MCF 10A (cell line): ENCODE data around the gene UTP4. TPM values are rescaled to one million over a fixed set of nuclear protein-coding genes. Genes with fewer than 3 reads are reported as not detected.

Source experiments
- BruUV-seq: library from RNA; stranded (reverse); fragments of 400-500 nt; replicated peaks from 2 replicates; lab custom pipeline; 2021; lab: Mats Ljungman, UMichigan
- CTCF ChIA-PET: fragments of 300-600 bp; sonication (Branson Sonifier 250); formaldehyde crosslinking; extraction: SDS; loops from one replicate; lab custom pipeline; 2021; ENCODE audit warnings: antibody characterized with exemption, inconsistent platforms; lab: Yijun Ruan, JAX
- POLR2A ChIA-PET: fragments of 300-600, 350-650 bp; sonication (Branson Sonifier 250); formaldehyde crosslinking; extraction: SDS; loops from one replicate; lab custom pipeline; 2020; ENCODE audit warnings: antibody characterized with exemption, inconsistent platforms; lab: Yijun Ruan, JAX
- DNase-seq: peaks from one replicate; pipeline ENCODE4 v3.0.0-alpha.2; 2018; ENCODE audit not compliant: unreplicated experiment
- H3K27ac Mint-ChIP-seq: one replicate; pipeline ENCODE4 v1.8.0; 2022; ENCODE audit warnings: mild to moderate bottlenecking, low read depth, mixed read lengths; ENCODE audit not compliant: unreplicated experiment
- H3K27me3 Mint-ChIP-seq: one replicate; pipeline ENCODE4 v1.8.0; 2022; ENCODE audit warnings: mixed read lengths; ENCODE audit not compliant: insufficient read depth, unreplicated experiment
- H3K36me3 Mint-ChIP-seq: one replicate; pipeline ENCODE4 v1.8.0; 2022; ENCODE audit warnings: mild to moderate bottlenecking, moderate library complexity, mixed read lengths; ENCODE audit not compliant: insufficient read depth, unreplicated experiment
- H3K4me1 Mint-ChIP-seq: one replicate; pipeline ENCODE4 v1.8.0; 2022; ENCODE audit warnings: mixed read lengths; ENCODE audit not compliant: insufficient read depth, unreplicated experiment
- H3K4me3 Mint-ChIP-seq: one replicate; pipeline ENCODE4 v1.8.0; 2022; ENCODE audit warnings: mild to moderate bottlenecking, moderate library complexity, mixed read lengths; ENCODE audit not compliant: unreplicated experiment
- H3K9me3 Mint-ChIP-seq: one replicate; pipeline ENCODE4 v1.8.0; 2022; ENCODE audit warnings: mixed read lengths; ENCODE audit not compliant: unreplicated experiment
- CTCF ChIP-seq: fragments of 200-600 bp; IDR thresholded peaks from one replicate; pipeline ENCODE4 v1.8.0; 2022; ENCODE audit warnings: antibody characterized with exemption, mild to moderate bottlenecking; ENCODE audit not compliant: unreplicated experiment
- intact Hi-C: fragments of 100-400 bp; cut with micrococcal nuclease; formaldehyde crosslinking; loops from 2 replicates; pipeline ENCODE4 v1.14.1; 2022
- total RNA-seq: library from RNA; stranded (reverse); gene quantifications from 2 replicates; pipeline ENCODE4 v1.2.3, GENCODE V29; 2022

Gene UTP4
- total RNA-seq, 1 experiment from 2014 or later = 97.1 TPM

DNA sequence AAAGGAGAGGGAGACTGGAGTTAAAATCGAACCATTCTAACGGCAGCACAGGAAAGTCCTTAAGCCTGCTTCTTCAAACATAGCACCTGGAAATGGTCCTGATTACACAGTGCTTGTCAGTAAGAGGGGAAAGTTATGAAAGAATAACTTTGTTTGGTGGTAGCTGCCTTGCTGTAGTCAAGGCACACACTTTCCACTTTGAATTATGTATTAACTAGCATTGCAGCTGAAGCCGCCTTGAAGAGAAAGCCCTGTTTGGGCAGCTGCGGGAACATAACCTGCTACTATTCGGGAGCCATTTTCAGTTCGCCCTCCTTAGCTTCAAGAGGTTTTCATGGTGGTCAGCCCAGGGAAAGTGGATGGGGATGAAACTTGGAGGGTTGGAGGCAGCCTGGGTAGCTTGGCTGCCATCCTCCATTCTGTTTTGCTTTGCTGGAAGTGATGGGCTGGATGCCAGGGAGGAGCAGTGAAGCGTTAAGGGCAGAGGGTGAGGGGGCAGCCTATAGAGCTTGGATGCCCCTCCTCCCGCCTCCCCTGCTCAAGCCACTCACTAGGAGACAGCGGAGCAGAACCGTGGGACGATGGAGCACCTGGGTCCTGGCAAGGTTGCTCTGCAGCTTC, 32.3 kb upstream of the UTP4 start:
- Mint-ChIP-seq H3K9me3 (no peaks in the 10 kb centered on the region), H3K4me3 (no peak overlapping the region), H3K27me3 (no peaks in the 10 kb centered on the region), H3K27ac (no peak overlapping the region), H3K36me3 (peaks cover 6% of the 10 kb centered on the region), H3K4me1 (peaks cover 10% of the 10 kb centered on the region)
- no peak for DNase-seq
- intact Hi-C loops = no loop called here
- CTCF ChIA-PET = interaction anchor here (0.5 to 2.4 kb wide), 4 partner anchors 14 to 259 kb away, joined by 3 to 8 read pairs (median 5); no protein-coding TSS in a partner anchor
- TF ChIP-seq CTCF = no peak
- BruUV-seq = no TSS peak
- POLR2A ChIA-PET = interaction anchor here (0.6 to 1.5 kb wide), 4 partner anchors 14 to 185 kb away, joined by 3 to 4 read pairs (median 3); no protein-coding TSS in a partner anchor

- H3K27me3 Mint-ChIP-seq = no peaks in the 10 kb centered on the region
- peak within 1 kb of the TSS; percentile 84 for H3K27ac Mint-ChIP-seq
- peak within 1 kb of the TSS; percentile 96 for H3K4me3 Mint-ChIP-seq
Measured at GRCh38 chr16:69105501-69106361, 26.7 kb upstream of the UTP4 start, which contains the start of gene HAS3. Gene HAS3, plus strand, starts transcription at chr16:69105653. Its CDS starts 3,743 bp downstream, at chr16:69109396.

DNA sequence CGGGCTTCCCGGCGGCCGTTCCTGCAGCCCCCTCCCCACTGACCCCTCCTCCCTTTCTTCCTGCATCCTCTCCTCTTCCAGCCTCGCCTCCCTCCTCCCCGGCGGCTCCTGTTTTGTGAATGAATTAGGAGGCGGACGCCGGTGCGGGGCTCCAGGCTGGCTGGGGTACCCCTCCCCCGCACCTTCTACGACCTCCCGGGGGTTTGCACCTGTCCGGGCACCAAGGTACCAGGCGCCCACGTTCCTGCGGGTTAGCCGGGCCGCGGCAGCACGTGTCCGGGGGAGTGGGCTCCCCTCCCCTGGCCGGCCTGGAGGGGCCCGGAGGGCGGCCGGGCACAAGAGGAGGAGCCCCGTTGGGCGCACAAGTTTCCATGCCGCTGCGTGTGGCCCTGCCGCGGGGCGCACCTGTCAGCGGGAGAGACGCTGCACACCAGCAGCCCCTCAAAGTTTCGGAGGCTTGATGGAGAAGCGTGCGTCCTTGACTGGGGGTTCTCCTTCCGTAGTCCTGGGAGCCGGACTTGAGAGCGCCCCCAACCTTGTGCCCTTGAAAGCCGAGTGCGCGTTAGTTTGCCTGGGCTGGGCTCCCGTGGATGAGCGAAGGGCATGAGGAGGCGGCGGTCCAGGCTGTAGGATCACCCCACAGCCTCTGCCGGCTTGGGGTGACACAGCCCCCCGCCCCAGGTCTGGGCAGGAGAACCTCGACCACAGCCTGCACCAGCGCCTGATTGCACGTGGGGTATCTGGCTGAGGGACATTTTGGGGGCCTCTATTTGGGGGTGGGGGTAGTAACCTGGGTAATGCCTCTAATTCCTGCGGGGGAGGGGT, 25.7 kb upstream of the UTP4 start:
- peak; percentile 21 for DNase-seq
- BruUV-seq = no TSS peak
- H3K4me1 Mint-ChIP-seq = peaks cover 8% of the 10 kb centered on the region
- peak overlapping the region; percentile 96 for H3K4me3 Mint-ChIP-seq
- H3K9me3 Mint-ChIP-seq = no peaks in the 10 kb centered on the region
- no peaks in the 10 kb centered on the region for H3K27me3 Mint-ChIP-seq
- H3K27ac Mint-ChIP-seq = no peak overlapping the region
- peaks cover 11% of the 10 kb centered on the region for H3K36me3 Mint-ChIP-seq
- TF ChIP-seq CTCF = no peak
- POLR2A ChIA-PET = interaction anchor here (1.0 to 2.0 kb wide), 13 partner anchors 13 to 210 kb away, joined by 3 to 12 read pairs (median 4); partner anchors contain the start of genes CHTF8 and UTP4
- CTCF ChIA-PET = interaction anchor here (1.0 to 4.4 kb wide), 8 partner anchors 17 to 260 kb away, joined by 3 to 47 read pairs (median 6); no protein-coding TSS in a partner anchor
- intact Hi-C loops = no loop called here

More at GRCh38 chr16:69105501-69106361, 26.7 kb upstream of the UTP4 start, which contains the start of gene HAS3:
- CTCF ChIA-PET = interaction anchor here (0.6 to 4.4 kb wide), 23 partner anchors 9 to 1896 kb away, joined by 3 to 47 read pairs (median 4); no protein-coding TSS in a partner anchor
- peaks cover 15% of the 10 kb centered on the region for H3K4me1 Mint-ChIP-seq
- TF ChIP-seq CTCF = peak; percentile 55
- peaks cover 11% of the 10 kb centered on the region for H3K36me3 Mint-ChIP-seq
- H3K9me3 Mint-ChIP-seq = no peaks in the 10 kb centered on the region
- intact Hi-C loops = loop anchor here (1.0 kb wide), 3 partner anchors 110 to 258 kb away; no protein-coding TSS in a partner anchor
- DNase-seq = peak; percentile 81
- no TSS peak for BruUV-seq
- POLR2A ChIA-PET = interaction anchor here (0.6 to 2.0 kb wide), 23 partner anchors 9 to 437 kb away, joined by 3 to 12 read pairs (median 4); partner anchors contain the start of genes CHTF8, TANGO6 and UTP4
